GM21423 (cell line): ENCODE results near the gene MID1.

ENCODE experiments used
- ATAC-seq: cut with Tn5 transposase; IDR thresholded peaks from one replicate; pipeline ENCODE4 v1.9.1; 2021; ENCODE audit warnings: mild to moderate bottlenecking, moderate library complexity; ENCODE audit not compliant: unreplicated experiment

MID1 gene

GRCh38 chrX:10537308-10537707 lies 83.1 kb downstream of the MID1 start:
- ATAC-seq, result no peak

GRCh38 chrX:10536744-10537143 lies 83.6 kb downstream of the MID1 start:
- ATAC-seq, result no peak

DNA sequence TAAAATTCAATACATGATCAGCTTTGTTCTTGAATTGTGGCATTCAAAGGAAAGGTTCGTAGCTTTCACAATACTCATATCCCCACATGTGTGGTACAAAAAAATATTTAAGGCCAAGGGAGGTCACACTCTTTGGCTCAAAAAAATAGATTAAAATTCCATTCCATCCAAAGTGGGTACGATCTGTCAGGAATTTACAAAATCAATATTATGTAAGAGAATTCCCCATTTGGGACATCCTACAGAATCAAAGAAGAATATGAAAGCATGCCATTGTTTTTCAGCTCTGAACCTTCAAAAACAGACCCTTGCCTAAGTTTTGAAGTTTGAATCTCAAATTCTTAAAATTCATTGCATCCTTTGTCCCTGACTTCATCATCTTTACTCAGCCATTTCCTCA lies 85.8 kb downstream of the MID1 start:
- no peak for ATAC-seq

GRCh38 chrX:10533696-10534365 lies 86.6 kb downstream of the MID1 start:
- ATAC-seq, result no peak

DNA sequence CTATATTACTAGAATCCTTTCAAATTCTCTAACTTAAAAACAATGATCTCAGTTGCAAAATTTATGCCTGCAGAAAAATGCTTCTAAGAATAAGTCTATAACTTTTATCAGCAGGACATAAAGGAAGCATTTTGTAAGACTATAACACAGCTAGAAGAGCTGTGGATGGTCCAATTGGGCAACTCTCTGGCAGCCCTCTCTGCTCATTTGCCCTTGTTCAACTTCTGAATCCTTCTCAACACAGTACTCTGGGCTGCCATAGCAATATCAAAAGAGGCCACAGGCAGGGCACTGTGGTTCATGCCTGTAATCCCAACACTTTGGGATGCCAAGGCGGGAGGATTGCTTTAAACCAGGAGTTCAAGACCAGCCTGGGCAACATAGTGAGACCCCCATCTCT lies 88.5 kb downstream of the MID1 start:
- ATAC-seq, result no peak

DNA sequence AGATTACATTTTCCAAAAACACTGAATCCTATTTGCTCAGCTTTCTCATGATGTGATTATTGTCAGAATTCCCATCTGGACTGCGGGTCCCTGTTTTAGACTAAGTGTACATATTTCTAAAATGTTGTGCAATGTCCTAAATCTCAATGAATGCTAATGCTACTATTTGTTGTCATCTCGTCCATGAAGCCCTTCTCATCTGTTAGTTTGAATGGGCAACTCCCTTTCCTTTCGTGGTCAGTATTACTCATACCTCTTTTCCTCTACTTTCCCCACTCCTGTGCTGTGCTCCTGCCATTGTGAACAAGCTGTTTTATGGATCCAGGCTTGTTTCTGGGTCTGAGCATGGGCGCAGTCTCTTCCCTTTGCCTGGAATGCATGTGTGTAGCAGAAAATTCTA lies 91.0 kb downstream of the MID1 start:
- no peak for ATAC-seq

DNA sequence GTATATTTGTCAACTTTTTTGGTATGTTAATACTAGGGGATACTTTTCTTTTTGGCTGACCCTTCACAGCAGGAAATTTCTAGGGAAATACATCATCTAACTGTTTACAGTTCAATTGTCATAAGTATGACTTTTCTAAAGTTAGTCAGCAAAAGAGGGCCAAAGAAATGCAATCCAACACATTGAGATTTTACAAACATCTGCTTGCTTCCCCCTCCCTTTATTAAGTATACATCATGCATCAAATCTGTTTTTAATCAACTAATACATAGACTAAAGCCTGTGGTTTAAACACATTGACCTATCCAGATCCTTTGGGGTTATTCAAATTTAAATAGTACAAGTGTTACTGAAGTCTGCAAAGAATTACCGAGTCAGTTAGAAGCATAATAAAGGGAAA lies 93.9 kb downstream of the MID1 start:
- ATAC-seq, result no peak

DNA sequence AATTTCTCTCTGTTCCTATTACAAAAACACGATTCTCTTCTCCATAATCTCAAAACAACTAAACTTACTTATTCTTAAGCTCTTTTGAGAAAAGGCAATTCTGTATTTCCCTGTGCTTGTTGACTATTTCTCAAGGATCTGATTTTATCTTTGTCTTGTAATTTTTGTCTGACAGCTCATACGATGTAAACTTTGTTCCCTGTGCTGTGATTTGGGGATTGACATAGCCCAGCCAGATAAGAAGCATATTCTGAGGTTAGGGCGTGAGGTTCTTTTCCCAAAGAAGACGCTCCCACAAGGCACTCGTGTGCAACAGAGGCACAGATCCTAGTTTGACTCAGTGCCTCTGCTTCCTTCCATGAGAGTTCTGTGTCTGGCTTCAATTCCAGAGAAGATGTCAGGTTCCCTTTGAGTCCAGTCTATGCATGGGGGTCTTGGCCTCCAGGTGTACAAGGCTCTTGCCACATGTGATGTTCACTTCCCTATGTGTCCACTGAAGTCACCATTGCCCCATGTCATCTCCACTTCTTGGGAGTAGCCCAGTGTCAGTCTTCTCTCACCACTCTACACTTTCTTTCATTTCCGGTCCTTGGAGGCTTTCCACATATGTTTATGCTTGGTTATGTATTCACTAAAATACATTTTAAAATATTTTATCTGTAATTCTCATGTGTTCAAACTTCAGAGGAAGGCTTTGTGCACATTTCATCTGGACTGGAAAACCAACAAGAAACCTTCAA lies 94.8 kb downstream of the MID1 start:
- ATAC-seq, result no peak

- ATAC-seq, result no peak
Observed at GRCh38 chrX:10524578-10524977, 95.8 kb downstream of the MID1 start.

GRCh38 chrX:10519761-10520160 lies 100.6 kb downstream of the MID1 start:
- no peak for ATAC-seq

DNA sequence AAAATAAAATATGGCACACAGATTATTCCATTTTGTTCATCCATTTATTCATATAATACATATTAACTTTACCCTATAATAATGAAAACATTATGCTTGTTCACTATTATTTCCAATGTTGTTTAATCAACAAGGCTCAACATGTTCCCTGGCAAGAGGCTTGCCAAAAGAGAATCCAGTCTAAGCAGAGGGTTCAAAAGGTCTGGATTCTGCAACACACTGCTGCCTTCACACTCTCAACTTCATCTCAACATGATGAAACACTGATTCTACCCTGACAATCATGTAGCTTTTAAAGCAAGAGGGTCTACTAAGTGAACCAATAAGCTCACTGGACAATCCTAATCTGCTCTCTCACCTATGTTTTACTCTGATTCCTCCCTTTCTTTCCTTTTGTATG lies 101.1 kb downstream of the MID1 start:
- ATAC-seq, result no peak

- ATAC-seq, result no peak
Observed at GRCh38 chrX:10518073-10518472, 102.3 kb downstream of the MID1 start.

DNA sequence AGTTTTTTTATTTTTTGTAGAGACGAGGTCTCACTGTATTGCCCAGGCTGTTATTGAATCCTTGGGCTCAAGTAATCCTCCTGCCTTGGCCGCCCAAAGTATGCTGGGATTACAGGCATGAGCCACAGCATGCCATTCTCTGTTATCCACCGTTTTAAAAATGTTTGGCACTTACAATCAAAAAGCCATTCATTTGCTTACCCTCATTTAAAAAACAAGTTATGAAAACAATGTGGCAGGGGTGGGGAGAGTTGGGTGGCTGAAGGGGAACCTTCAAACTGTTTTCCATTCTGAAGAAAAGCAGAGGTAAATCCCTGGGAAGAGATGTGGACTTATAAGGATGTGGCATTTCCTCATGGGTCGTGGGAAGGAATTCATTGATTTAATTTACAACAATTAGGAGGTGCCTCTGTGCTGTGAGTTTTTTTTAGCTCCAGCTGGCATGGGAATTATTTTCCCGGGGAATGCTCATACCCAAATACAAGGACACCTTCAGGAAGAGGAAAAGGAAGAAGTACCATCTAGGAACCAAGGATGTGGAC lies 103.5 kb downstream of the MID1 start:
- ATAC-seq, result no peak

GRCh38 chrX:10514891-10515290 lies 105.5 kb downstream of the MID1 start:
- ATAC-seq, result no peak

- no peak for ATAC-seq
Observed at GRCh38 chrX:10513974-10514373, 106.4 kb downstream of the MID1 start.

DNA sequence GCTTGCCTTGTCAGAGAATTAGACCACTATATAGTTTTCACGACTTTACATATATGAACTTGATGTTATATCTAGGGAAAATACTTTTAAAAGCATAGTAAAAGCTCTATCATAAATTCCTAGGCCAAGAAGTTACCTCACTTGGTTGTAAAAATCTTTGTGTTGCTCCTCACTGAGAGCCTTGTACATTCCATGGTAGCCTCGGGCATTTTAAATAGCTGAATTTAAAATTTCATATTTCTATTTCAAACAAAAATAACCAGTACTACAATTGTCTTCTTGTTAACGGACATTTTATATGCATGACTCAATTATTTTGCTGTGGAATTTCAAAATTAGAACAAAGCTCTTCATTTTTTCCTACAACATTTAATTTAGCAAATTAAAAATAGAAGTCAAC lies 107.6 kb downstream of the MID1 start:
- no peak for ATAC-seq

- ATAC-seq, result no peak
Observed at GRCh38 chrX:10512258-10512657, 108.1 kb downstream of the MID1 start.

- ATAC-seq, result no peak
Observed at GRCh38 chrX:10509397-10509796, 111.0 kb downstream of the MID1 start.

- ATAC-seq, result no peak
Observed at GRCh38 chrX:10508891-10509290, 111.5 kb downstream of the MID1 start.

DNA sequence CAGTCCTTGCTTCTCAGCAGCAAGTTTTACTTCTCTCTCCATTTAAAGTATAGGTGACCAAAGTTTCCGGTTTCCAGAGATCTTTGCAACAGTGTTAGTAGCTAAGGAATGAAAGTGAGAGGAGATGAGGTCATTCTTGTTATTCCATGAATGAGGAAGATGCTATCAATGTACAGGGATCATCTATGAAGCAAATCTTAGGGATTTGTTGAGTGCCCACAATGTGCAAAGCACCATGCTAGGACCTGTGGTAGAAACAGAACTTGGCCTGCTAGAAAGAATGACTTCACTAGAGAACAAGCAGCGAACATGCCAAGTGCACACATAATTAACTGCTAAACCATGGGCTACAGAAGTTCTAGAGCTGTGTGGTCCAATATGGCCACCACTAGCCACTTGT lies 112.5 kb downstream of the MID1 start:
- ATAC-seq, result no peak

GRCh38 chrX:10507181-10507580 lies 113.2 kb downstream of the MID1 start:
- no peak for ATAC-seq

- no peak for ATAC-seq
Observed at GRCh38 chrX:10506781-10507180, 113.6 kb downstream of the MID1 start.
